Liver (tissue), 9 donors: ENCODE data around the gene PFKFB4. TPM values are rescaled to one million over a fixed set of nuclear protein-coding genes. Genes with fewer than 3 reads are reported as not detected.

Source experiments
- DNase-seq: peaks from one replicate; pipeline ENCODE4 v3.0.0-alpha.2; 2017; ENCODE audit warnings: low spot score
- H3K27ac ChIP-seq, 2 donors: one replicate each; pipeline ENCODE4 v1.7.0; 2013; ENCODE audit warnings: inconsistent platforms in 2 of 2, low read length in 2 of 2, control low read depth in 1 of 2, low read depth in 1 of 2, mild to moderate bottlenecking in 1 of 2
- H3K27me3 ChIP-seq, 4 donors: one replicate each; pipeline versions ENCODE4 v1.6.1 to v1.7.0; 2013; ENCODE audit warnings: low read length in 3 of 4, inconsistent platforms in 1 of 4, mild to moderate bottlenecking in 1 of 4, moderate library complexity in 1 of 4; ENCODE audit not compliant: control insufficient read depth in 4 of 4, insufficient read depth in 4 of 4
- H3K36me3 ChIP-seq, 4 donors: one replicate each; pipeline versions ENCODE4 v1.6.1 to v1.7.0; 2013; ENCODE audit warnings: low read length in 3 of 4, mild to moderate bottlenecking in 3 of 4, low read depth in 1 of 4, moderate library complexity in 1 of 4; ENCODE audit not compliant: control insufficient read depth in 4 of 4, insufficient read depth in 3 of 4
- H3K4me1 ChIP-seq, 4 donors: one replicate each; pipeline versions ENCODE4 v1.6.1 to v1.7.0; 2013; ENCODE audit warnings: low read length in 3 of 4, mild to moderate bottlenecking in 3 of 4, moderate library complexity in 1 of 4; ENCODE audit not compliant: control insufficient read depth in 4 of 4, insufficient read depth in 4 of 4
- H3K4me3 ChIP-seq, 3 donors: one replicate each; pipeline versions ENCODE4 v1.6.1 to v1.7.0; 2013; ENCODE audit warnings: low read length in 3 of 3, control low read depth in 1 of 3, low read depth in 1 of 3, mild to moderate bottlenecking in 1 of 3
- H3K9ac ChIP-seq, 2 donors: one replicate each; pipeline ENCODE4 v1.7.0; 2013; ENCODE audit warnings: low read length in 2 of 2, mild to moderate bottlenecking in 2 of 2, moderate library complexity in 2 of 2, control low read depth in 1 of 2, low read depth in 1 of 2
- H3K9me3 ChIP-seq, 4 donors: one replicate each; pipeline versions ENCODE4 v1.6.1 to v1.7.0; 2013; ENCODE audit warnings: low read length in 3 of 4; ENCODE audit not compliant: control insufficient read depth in 4 of 4
- ATF3 ChIP-seq: IDR thresholded peaks from 2 replicates; pipeline ENCODE4 v1.6.1; 2016; ENCODE audit warnings: antibody characterized with exemption
- EGR1 ChIP-seq, 2 donors: IDR thresholded peaks; 2 replicates each; pipeline ENCODE4 v1.6.1; 2016 to 2018; ENCODE audit warnings: antibody characterized with exemption in 2 of 2, low read depth in 2 of 2
- FOXA1 ChIP-seq: IDR thresholded peaks from 2 replicates; pipeline ENCODE4 v1.6.1; 2016; ENCODE audit warnings: antibody characterized with exemption
- FOXA2 ChIP-seq: IDR thresholded peaks from 2 replicates; pipeline ENCODE4 v1.6.1; 2016; ENCODE audit warnings: antibody characterized with exemption
- GABPA ChIP-seq, 2 donors: IDR thresholded peaks in 1 of 2; conservative IDR thresholded peaks in 1 of 2; 2 replicates each; pipeline ENCODE4 v1.6.1; 2016; ENCODE audit warnings: antibody characterized with exemption in 2 of 2, mild to moderate bottlenecking in 1 of 2, moderate library complexity in 1 of 2
- HNF4A ChIP-seq, 2 donors: conservative IDR thresholded peaks; 2 replicates each; pipeline ENCODE4 v1.6.1; 2016; ENCODE audit warnings: antibody characterized with exemption in 2 of 2, mild to moderate bottlenecking in 2 of 2
- HNF4G ChIP-seq: IDR thresholded peaks from 2 replicates; pipeline ENCODE4 v1.6.1; 2016; ENCODE audit warnings: antibody characterized with exemption
- JUND ChIP-seq, 2 donors: IDR thresholded peaks; 2 replicates each; pipeline ENCODE4 v1.6.1; 2016; ENCODE audit warnings: antibody characterized with exemption in 2 of 2
- MAX ChIP-seq: IDR thresholded peaks from 2 replicates; pipeline ENCODE4 v1.6.1; 2016; ENCODE audit warnings: antibody characterized with exemption
- NR2F2 ChIP-seq: IDR thresholded peaks from 2 replicates; pipeline ENCODE4 v1.6.1; 2016; ENCODE audit warnings: antibody characterized with exemption
- RAD21 ChIP-seq, 2 donors: IDR thresholded peaks; 2 replicates each; pipeline ENCODE4 v1.6.1; 2016; ENCODE audit warnings: antibody characterized with exemption in 2 of 2, mild to moderate bottlenecking in 2 of 2
- REST ChIP-seq: IDR thresholded peaks from 2 replicates; pipeline ENCODE4 v1.6.1; 2016; ENCODE audit warnings: antibody characterized with exemption, mild to moderate bottlenecking
- RXRA ChIP-seq, 2 donors: IDR thresholded peaks; 2 replicates each; pipeline ENCODE4 v1.6.1; 2017 to 2018; ENCODE audit warnings: antibody characterized with exemption in 2 of 2, mild to moderate bottlenecking in 1 of 2
- SP1 ChIP-seq: IDR thresholded peaks from 2 replicates; pipeline ENCODE4 v1.6.1; 2018; ENCODE audit warnings: antibody characterized with exemption, mild to moderate bottlenecking
- YY1 ChIP-seq: IDR thresholded peaks from 2 replicates; pipeline ENCODE4 v1.6.1; 2016; ENCODE audit warnings: antibody characterized with exemption, mild to moderate bottlenecking
- ZBTB33 ChIP-seq: IDR thresholded peaks from 2 replicates; pipeline ENCODE4 v1.6.1; 2016; ENCODE audit warnings: antibody characterized with exemption
- WGBS: extraction: QIAGEN DNeasy Blood & Tissue Kit; methylation state at CpG from one replicate; pipeline ENCODE4 v1.1.7; 2013; 5-methylcytosine and 5-hydroxymethylcytosine counted together
- polyA plus RNA-seq, 2 donors: library from polyadenylated mRNA; stranded (reverse) in 1 of 2; unstranded in 1 of 2; fragments of 200-250 nt in 1 of 2; fragments of >200 nt in 1 of 2; fragmentation: Nextera tagmentation in 1 of 2; extraction: Ambion mirVana in 1 of 2; gene quantifications; one replicate each; pipeline versions ENCODE4 v1.2.1 to v1.2.3, GENCODE V29; 2013 to 2015
- total RNA-seq, 2 donors: library from RNA; depleted of rRNA; stranded (reverse); fragments of >200 nt; gene quantifications; one replicate each; pipeline ENCODE4 v1.2.3, GENCODE V29; 2014
- donor health status: healthy.
- donor health status: healthy.
- donor health status: healthy.
- donor health status: healthy.
- donor health status: healthy.

The PFKFB4 gene
- total and polyA plus RNA-seq, 4 donors, result 0.46 to 5.3 (median 1.7) TPM

GRCh38 chr3:48597408-48597800 lies 40.8 kb upstream of the PFKFB4 start:
- Histone ChIP-seq H3K9me3 (no peaks in the 10 kb centered on the region), H3K27ac (no peak overlapping the region), H3K27me3 (no peaks in the 10 kb centered on the region), H3K4me1 (peaks cover 0 to 4% (median 0%) of the 10 kb centered on the region in 4 donors), H3K4me3 (no peak overlapping the region), H3K36me3 (peaks cover 10 to 48% (median 34%) of the 10 kb centered on the region in 4 donors), H3K9ac (no peak overlapping the region)
- DNase-seq, result no peak
- TF ChIP-seq ZBTB33, result no peak
- TF ChIP-seq YY1, result no peak
- TF ChIP-seq EGR1 (IDR thresholded peaks at IDR 0.05; ENCODE audit: low read depth in 2 of 2), result no peak
- TF ChIP-seq RAD21 (IDR thresholded peaks at IDR 0.05), result no peak
- TF ChIP-seq NR2F2, result no peak
- 83% methylated on average over 6 of the region's 6 CpGs for WGBS

GRCh38 chr3:48596676-48597407 lies 40.2 kb upstream of the PFKFB4 start:
- no peak overlapping the region for H3K27ac ChIP-seq
- H3K36me3 ChIP-seq, result peaks cover 10 to 45% (median 32%) of the 10 kb centered on the region in 4 donors
- no peak for DNase-seq
- H3K9ac ChIP-seq, result no peak overlapping the region
- TF ChIP-seq FOXA2 (no peak), SP1 (no peak), ZBTB33 (no peak), ATF3 (no peak), HNF4A (conservative IDR thresholded peaks at IDR 0.05) (no peak)
- H3K4me1 ChIP-seq, result peaks cover 0 to 4% (median 0%) of the 10 kb centered on the region in 4 donors
- H3K9me3 ChIP-seq, result no peaks in the 10 kb centered on the region
- H3K27me3 ChIP-seq, result no peaks in the 10 kb centered on the region
- no peak overlapping the region for H3K4me3 ChIP-seq
- whole genome bisulfite sequencing, result 85% methylated on average over 8 of the region's 8 CpGs

GRCh38 chr3:48596157-48596556 lies 39.6 kb upstream of the PFKFB4 start:
- H3K36me3 ChIP-seq, result peaks cover 8 to 38% (median 27%) of the 10 kb centered on the region in 4 donors
- 82% methylated on average over 5 of the region's 5 CpGs for WGBS
- DNase-seq, result no peak
- no peak overlapping the region for H3K9ac ChIP-seq
- no peak overlapping the region for H3K4me3 ChIP-seq
- no peaks in the 10 kb centered on the region for H3K27me3 ChIP-seq
- no peaks in the 10 kb centered on the region for H3K9me3 ChIP-seq
- H3K27ac ChIP-seq, result no peak overlapping the region
- H3K4me1 ChIP-seq, result peaks cover 0 to 4% (median 0%) of the 10 kb centered on the region in 4 donors
- TF ChIP-seq GABPA (IDR thresholded peaks at IDR 0.05 in 1 of 2, conservative IDR thresholded peaks at IDR 0.05 in 1 of 2) (no peak), MAX (no peak), SP1 (no peak), FOXA1 (no peak), ATF3 (no peak), ZBTB33 (no peak), FOXA2 (no peak), HNF4G (no peak), YY1 (no peak), JUND (IDR thresholded peaks at IDR 0.05) (no peak), REST (no peak), NR2F2 (no peak), EGR1 (IDR thresholded peaks at IDR 0.05; ENCODE audit: low read depth in 2 of 2) (no peak), RXRA (IDR thresholded peaks at IDR 0.05) (no peak)
